Daoy (cell line): Measurements from ENCODE around the gene TREX2. TPM values are rescaled to one million over a fixed set of nuclear protein-coding genes. Genes with fewer than 3 reads are reported as not detected.

Experiments used
- DNase-seq: peaks from one replicate; pipeline ENCODE4 v3.0.0-alpha.2; 2015; ENCODE audit warnings: low read depth
- total RNA-seq: library from RNA; depleted of rRNA; stranded (reverse); fragments of >200 nt; shearing (Covaris generic); gene quantifications from 2 replicates; pipeline ENCODE4 v1.2.3, GENCODE V29; 2014

TREX2 gene
- total RNA-seq, 1 experiment from 2014 or later = 1.3 TPM

DNA sequence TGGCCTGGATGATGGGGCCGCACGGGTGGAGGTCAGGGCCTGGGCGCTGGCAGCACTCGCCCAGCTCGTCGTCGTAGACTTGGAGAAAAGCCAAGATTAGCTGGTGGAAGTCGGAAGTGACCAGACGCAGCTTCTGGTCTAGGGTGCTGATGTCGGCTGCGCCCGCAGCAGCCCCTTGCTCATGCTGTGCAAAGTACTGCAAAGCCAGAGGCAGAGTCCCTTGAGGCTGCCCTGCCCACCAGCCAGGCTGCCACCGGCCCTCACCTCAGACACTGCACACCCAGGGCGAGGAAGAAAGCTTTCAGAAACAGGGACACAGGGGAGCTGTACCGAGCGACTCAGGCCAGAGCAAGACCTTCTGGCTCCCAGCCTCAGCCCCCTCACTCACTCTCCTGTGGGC lies 9.7 kb upstream of the TREX2 start:
- DNase-seq = no peak

DNA sequence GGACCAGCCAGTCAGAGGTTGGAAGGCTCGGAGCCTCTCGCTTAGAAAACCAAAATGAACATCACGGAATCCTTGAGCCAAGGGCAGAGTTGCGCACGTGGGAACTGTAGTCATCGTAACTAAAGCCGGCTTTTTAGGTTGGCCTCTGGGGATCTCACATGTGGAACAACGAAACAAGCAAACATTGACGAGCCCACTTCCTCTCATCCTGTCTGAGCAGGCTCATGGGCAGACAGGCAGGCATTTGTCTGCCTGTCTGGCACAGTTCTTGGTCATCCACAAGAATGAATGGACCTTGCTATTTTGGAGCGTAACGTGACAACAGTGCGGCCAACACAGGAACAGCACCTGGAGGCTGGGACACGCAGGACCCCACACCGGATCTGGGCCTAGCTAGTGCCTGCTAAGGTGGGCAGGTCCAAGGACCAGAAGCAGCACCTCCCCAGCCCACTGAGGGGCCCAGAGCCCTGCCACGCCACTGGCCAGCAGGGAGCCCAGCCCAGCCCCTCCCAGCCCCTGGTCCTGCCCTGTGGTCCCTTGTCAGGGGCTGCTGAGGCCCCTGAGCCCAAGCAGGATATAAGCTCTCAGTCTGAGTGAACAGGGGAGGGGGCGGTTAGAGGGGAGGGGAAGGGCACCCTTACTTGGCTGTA lies 9.2 kb upstream of the TREX2 start:
- DNase-seq = no peak

DNA sequence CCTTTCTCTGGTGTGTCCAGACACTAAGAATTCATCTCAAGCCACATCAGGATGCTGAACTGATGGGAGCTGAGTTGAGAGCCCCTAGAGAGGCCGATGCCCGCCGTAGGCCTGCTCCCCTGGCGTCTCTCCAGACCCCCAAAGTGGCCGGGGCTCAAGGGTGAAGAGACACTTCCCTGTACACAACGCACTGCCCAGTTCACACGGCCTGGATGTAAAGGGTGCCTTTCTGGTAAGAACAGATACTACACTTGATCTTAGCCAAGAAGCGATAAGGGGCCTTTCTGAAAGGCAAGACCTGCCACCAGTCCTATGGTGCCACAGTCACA lies 5.1 kb upstream of the TREX2 start:
- DNase-seq = no peak

DNA sequence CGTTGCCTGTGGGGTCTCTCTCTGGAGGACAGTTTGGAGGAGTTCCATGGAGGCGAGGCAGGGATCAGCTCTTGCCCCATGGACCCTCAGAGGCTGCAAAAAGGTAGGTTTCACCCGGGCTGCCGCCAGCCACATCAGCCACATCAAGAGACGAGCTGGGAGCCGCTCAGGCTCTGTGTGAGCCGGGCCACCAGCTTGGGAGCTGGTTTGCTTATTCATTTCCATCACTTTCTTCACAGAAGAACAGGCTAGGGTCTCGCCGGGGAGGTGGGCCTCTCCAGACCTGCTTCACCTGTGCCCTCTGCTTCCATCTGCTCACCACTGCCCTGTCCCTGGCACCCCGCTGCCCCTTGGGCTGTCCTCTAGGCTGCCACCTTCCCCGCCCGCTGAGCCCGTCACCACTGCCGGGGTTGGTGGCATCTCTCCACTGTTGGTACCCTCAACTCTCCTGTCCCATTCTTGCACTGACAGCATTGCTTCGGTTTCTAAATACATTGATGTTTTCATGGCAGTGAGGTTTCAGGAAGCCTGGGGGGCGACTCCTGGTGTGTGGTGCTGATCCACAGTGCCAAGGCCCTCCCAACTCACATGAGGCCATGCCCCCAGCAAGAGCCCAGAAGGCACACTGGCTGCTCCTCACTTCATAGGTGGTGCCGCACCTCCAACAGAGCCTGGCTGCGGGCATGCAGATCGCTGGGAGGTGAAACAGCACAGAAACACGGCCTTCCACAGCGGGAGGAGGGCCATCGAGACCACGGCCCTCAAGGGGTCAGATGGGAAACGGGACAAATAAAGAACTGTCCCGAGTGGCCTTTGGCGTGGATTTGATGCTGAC lies 4.5 kb upstream of the TREX2 start:
- no peak for DNase-seq

DNA sequence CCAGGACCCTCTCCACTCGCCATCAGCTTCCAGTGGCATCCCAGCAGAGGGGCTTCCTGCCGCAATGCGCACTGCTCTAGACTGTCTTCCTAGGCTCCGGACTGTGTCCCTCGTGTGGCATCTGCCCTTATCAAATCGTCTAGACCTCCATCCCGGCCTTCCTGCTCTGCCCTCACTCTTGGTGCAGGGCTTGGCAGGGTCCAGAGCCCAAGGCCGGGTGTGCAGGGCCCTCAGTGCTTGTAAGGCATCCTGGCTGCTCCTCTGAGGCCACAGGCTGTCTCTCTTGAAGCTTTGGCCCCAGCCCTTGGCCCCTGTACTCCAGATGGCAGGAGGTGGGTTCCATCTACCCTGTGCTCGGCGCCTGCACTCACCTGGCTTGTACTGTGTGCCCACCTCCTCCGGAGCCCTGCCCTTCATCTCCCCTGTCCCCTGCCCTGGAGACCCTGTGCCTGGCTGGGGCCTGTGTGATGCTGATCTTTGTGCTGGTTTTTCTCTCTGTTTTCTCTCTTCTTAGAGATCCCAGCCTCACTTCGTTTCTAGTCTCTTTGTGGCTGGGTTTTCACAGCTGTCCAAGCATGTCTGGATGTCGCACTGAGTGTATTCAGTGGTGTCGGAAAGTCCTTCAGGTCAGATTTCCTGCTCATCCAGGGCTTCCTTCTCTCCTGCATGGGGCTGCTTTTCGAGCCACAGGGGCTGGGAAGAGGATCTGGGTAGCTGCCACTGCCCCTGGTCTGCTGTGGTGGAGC lies 3.7 kb upstream of the TREX2 start:
- DNase-seq = no peak

DNA sequence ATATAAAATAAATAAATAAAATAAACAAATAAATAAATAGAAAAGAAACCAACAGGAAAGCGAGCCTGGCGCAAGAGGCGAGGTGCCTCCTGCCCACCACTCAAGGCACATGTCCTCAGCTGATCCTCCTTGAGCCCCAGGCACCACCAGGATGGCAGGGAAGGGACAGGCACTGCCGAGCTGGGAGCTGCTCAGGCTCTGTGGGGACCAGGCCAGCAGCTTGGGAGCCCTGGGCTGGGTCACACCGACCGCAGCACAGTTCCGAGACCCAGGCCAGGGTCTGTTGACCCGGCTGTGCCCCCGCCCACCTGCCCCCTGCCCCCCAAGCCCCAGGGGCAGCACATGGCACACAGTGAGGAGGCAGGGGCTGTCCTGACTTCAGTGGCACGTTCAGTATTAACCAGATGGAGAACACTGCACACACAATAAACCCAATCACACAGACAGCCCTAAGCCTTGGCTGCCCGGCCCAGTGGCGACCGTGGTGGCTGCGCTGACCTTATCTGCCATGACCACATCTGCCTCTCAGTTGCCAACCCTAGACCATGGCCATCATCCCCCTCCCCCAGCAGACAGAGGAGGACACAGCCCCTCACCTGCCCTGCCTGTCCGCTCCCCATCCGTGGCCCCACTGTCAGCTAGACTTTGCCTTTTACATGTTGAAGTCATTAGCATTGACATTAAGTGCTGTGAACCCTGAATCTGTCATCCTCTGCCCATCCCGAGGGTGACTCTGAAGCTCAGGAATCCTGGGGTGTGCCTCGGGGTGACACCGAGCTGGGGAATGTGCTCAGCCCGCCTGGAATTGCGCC lies 2.9 kb upstream of the TREX2 start:
- no peak for DNase-seq

DNA sequence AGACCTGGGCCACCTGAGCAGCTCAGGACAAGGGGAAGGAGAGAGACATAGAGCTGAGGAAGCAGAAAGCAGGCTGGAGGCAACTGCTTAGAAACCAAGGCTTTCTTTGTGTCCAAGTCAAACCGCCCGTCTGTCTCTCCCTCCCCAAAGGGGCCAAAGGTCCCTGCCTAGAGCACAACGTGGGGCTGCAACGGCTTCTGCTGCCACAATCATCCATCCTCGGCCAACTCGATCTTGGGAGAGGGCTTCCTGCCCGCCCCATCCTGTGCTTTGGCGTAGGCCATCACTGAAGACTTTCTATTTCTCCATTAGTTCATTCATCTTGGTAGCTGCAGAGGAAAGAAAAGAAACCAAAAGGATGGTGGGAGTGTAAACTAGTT lies 1.7 kb upstream of the TREX2 start:
- no peak for DNase-seq

DNA sequence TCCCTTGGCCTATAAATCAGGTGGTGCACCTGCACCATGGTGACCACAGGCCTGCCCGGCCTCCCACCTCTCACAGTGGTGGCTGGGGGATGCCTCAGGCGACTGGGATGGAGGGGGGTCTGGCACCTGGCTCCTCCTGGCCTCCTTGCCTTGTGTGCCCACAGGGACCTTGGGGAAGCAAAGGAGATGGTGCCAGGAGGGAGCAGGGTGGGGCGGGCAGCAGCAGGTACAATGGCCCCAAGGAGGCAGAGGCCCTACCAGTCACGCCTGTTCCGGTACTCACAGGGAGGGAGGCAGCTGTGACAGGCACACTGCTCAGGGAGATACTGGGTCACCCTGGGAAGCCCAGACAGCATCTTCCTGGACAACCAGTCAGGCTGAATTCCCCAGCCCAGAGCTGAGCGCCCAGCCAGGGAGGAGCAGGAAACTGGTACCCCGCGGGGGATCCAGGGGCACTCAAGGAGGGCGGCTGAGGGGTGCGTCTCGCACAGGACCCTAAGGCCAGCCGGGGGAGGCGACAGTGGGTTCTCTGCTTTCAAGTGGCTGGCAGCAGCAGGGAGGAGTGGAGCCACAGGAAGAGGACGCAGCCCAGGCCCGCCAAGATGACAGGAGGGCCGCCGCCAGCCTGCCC lies 1.2 kb upstream of the TREX2 start:
- DNase-seq = no peak

DNA sequence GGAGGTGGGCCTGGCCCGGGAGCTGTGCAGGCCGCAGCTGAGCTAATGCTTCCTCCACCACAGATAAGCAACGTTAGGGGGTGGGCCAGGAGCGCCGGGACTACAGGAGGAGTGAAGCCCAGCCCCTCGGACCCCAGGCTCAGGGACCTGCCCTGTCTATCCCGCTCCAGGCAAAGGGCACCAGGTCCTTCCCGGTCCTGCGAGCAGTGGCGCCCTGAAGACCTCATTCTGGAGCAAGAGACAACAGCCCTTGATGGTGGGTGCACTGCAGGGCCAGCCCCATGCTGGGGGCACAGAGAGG lies 730 bp upstream of the TREX2 start:
- DNase-seq = no peak

DNA sequence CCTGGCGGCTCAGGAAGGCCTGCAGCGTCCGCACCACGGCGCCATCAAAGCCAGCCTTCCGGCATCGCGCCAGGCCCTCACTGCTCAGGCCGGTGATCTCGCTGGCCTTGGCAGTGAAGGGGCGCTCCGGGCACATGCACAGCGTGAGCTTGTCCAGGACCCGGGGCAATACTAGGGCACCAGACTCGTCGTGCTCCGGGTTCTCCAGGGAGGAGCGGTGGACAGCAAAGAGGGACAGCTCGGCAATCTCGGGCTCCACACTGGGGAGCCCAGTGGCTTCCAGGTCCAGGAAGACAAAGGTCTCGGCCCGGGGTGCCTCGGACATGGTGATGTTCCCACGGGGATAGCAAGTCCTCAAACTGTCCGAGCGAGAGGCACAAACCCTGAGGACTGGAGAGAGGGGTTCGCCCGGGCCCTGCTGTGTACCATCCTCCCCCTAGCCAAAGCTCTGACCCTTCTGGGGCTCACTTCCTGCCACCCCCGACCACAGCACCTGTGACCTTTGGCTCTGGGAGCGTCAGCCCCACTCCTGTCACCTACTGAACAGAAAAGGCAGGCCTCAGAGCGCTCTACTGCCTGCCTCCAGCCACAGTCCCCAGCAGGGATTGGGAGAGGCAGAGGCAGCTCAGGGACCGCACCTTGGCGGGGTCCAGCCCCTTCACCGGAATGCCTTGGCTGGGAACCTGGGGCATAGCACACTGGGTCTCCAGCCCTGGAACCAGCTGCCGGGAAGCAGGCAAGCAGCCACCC lies 575 bp downstream of the TREX2 start:
- DNase-seq = no peak

DNA sequence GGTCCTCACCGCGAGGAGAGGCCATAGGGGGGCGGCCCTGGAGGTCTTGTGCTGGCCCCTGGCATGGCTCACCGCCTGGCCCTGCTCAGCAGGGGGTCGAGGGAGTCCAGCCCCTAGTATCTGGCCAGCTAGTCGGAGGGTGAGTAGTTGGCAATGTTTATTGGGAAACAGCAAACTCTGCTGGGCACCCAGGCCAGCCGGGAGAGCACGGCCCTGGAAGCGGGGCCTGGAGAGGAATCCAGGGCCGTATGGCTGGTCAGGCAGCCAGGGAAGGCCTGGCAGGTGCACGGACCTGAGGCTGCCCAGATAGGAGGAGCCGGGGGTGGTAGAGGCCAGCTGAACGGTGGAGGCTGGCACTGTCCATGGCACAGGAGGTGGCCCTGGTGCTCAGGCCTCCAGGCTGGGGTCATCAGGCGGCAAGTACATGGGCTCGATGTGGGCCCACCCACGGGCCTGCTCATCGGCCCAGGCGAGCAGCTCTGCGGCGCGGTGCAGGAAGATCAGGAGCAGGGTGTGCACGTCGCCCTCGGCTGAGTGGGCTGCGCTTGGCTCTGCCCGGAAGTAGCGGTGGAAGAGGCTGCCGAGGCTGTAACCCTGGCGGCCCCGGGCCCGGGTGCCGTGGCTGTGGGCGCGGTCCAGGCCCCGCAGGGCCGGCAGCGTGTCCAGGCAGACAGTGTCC lies 1.4 kb downstream of the TREX2 start:
- no peak for DNase-seq

DNA sequence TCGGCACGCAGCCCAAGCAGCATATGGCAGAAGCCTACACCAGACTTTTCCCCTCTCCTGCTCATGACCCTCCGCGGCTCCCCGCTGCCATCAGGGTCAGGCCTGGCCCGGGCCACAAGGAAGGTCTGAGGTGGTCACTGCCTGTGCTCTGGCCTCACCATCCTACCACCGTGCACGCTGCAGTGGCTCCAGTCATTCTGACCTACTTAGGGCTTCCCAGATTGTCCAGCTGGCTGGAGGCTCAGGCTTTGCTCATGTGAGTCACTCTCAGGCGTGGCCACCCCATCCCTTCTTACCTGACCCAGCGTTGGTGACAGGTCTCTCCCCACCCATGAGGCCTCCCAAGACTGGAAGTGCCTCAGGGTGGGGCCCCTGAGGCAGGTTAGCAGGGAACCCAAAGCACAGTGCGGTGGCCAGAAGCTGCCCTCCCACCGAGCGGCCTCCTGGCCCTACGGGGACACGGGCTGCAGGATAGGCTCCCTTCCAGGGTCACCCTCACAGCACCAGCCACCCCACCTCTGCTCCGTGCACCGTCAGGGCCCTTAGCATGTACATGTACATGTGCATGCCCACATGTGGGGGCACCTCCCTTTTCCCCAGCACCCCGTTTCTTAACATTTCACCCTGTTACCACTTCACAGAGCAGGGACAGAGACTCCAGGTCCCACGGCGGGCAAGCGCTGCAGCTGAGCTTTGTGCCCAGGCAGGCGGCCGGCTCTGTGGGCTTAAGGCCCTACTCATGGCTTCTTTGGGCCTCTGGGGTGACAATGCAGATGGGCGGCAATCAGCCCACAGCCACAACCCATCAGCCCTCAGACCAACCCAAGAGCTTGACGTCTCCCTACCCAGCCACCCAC lies 2.2 kb downstream of the TREX2 start:
- DNase-seq = no peak

DNA sequence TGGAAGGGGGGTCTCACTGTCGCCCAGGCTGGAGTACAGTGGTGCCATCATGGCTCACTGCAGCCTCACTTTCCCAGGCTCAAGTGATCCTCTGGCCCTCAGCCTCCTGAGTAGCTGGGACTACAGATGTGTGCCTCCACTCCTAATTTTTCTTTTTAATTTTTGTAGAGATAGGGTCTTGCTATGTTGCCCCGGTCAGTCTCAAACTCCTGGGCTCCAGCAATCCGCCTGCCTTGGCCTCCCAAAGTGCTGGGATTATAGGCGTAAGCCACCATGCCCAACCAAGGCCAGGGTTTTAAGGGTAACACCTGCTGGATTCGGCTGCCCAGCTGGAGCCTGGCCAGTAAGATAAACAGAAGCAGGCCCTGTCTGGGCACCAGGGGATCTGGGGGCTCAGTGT lies 3.4 kb downstream of the TREX2 start:
- no peak for DNase-seq

DNA sequence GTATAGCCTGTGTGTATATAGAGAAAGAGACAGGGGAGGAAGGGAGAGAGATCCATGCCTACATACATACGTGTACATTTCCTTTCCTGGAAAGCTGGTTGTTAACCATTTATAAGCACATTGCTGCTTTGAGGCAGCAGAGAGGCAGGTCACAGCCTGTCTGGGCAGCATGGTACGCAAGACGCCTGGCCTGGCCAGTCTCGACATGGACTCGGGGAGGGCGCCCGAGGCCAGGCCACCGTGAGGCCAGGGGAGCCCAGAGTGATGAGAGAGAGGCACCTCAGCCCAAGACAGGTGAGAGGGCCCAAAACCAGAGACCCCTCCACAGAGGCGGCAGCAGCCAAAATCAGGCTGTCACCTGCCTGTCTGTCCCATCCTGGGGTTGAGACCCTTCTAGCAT lies 3.9 kb downstream of the TREX2 start:
- no peak for DNase-seq

DNA sequence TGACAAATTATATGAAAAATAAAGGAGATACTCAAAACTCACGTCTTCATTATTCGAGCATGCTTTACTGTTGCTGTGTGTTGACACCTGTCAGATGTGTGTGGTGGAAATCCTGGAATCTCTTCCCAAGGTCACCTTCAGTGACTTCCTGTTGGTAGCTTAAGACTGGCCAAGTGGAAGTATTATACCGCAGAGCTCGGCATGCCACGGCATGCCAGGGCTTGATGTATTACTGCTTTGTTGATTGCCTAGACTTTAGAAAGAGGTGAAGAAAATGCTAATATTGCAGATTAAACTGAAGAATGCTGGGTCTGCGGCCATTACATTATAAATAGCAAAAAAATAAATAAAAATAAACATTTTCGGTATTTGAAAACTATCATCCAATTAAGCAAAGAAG lies 4.6 kb downstream of the TREX2 start:
- DNase-seq = no peak

DNA sequence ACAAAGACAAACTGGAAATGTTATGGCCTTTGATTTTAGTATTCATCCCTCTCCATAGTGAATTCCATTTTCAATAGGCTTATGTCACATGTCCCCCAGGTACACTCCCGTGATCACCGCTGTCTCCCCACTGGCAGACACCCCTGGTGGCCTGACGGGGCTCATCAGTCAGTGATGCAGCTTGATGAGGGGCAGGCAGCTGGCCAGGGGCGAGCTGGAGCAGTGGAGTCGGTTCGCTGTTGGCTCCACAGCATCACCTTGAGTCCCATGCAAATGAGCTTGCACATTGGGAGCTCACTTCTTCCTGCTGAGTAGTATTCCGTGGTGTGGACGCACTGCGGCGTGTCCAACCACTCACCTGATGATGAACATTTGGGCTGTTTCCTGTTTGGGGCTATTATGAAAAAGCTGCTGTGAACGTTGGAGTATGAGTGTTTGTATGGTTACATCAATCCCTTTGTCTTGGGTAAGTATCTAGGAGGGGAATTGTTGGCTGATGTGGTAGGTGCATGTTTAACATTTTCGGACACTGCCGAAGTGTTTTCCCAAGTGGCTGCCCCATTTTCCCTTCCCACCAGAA lies 5.2 kb downstream of the TREX2 start:
- no peak for DNase-seq

DNA sequence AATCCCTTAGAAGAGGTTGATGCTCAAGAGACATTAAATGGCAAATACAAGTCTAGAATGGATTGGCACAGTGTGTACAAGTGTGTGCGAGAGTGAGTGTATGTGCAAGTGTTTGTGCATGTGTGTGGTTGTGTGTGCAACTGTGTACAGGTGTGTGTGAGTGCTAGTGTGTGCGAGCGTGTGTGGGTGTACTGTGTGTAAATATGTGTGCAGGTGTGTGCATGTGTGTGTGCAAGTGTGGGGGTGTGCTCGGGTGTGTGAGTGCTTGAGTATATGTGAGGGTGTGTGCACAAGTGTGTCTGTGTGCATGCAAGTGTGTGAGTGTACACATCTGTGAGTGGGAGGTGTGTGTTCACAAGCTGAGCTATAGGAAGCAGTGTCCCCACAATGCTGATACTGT lies 5.9 kb downstream of the TREX2 start:
- no peak for DNase-seq

DNA sequence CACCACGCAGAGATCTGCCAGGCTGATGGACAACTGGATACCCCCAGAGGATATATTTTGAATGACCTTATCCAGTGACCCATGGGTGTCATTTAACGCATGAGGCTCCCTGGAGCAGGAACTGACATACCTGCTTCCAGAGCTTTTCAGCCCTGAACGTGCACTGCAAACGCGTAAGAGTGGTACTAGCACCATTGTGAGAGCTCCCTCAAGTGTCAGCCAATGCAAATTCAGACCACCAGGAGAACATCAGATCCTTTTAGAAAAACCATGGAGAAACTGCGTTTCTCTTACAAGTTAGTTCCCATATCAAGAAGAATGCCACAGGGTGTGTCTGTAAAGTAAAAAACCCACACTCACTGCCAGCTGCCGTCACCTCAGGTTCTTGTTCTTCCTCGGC lies 7.3 kb downstream of the TREX2 start:
- peak; percentile 21 for DNase-seq

DNA sequence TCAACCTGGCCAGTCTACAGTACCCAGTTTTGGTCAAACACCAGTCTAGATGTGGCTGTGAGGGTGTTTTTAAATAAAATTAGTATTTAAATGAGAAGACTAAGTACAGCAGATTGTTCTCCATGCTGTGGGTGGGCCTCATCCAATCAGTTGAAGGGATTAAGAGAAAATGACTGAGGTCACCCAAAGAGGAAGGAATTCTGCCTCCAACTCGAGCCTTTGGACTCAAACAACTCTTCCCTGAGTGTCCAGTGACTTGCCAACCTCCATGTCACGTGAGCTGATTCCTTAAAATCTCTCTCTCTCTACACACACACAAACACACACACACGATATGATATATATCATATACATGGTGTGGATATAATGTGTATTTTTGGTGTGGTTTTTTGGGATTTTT lies 10.0 kb downstream of the TREX2 start:
- no peak for DNase-seq
